ENCODE data around the gene MACC1. TPM values are rescaled to one million over a fixed set of nuclear protein-coding genes. Genes with fewer than 3 reads are reported as not detected.

Gene MACC1
- total and polyA plus RNA-seq, 10 of the 15 experiments (the other 5 are each of a cell fraction or from before 2014, with no cell fraction given): 6.0 to 61.1 (median 12.7) TPM

DNA sequence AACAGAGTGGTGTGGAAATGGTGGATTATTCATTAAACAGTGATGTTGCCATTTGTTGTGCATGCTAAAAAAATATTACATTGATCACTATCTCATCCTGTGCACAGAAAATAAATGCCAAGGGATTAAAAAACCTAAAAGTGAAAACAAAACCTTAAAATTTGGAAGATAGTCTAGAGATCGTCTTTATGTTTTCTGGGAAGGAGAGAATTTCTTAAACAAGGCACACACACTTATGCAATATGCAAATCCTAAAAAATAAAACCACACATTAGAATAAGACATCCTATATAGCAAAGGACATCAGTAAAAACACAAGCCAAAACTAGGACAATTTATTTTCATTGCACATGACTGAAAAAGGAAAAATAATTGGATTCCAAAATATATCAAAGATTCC lies 54.5 kb downstream of the MACC1 start:
- DNase-seq (ENCODE audit: low read depth, low spot score) (no peak), FAIRE-seq (no peak), ATAC-seq (no peak)
- ChIA-PET POLR2A (no interaction called here), RAD21 (ENCODE audit: unreplicated experiment) (no interaction called here), CTCF (no interaction called here), SMC1A (ENCODE audit: uncharacterized antibody, unreplicated experiment) (no interaction called here)
- Histone ChIP-seq H3K4me3 (no peak overlapping the region), H3K27ac (ENCODE audit: control insufficient read depth, insufficient read depth) (no peak overlapping the region), H3K4me1 (ENCODE audit: control insufficient read depth, insufficient read depth, low read length) (no peaks in the 10 kb centered on the region), H3K9ac (ENCODE audit: control insufficient read depth, insufficient read depth, low read length) (no peak overlapping the region), H2AFZ (ENCODE audit: control insufficient read depth, low read depth, low read length) (no peak overlapping the region), H3K4me2 (ENCODE audit: control insufficient read depth, insufficient read depth) (no peak overlapping the region), H3K27me3 (replicated peaks in 1 of 2; ENCODE audit: control insufficient read depth in 2 of 2, insufficient read depth in 2 of 2, low read length in 1 of 2) (no peaks in the 10 kb centered on the region), H3K9me3 (replicated peaks; ENCODE audit: control insufficient read depth, insufficient read depth, low read length) (no peaks in the 10 kb centered on the region), H4K20me1 (ENCODE audit: control insufficient read depth, insufficient read depth) (no peaks in the 10 kb centered on the region), H3K79me2 (ENCODE audit: control insufficient read depth, insufficient read depth, low read length) (no peaks in the 10 kb centered on the region), H3K36me3 (ENCODE audit: control insufficient read depth in 2 of 2, insufficient read depth in 2 of 2, low read length in 1 of 2) (peaks cover 3 to 6% of the 10 kb centered on the region in 2 experiments; a peak in 2 of 4 replicates)
- intact Hi-C loops (cut with micrococcal nuclease; ENCODE audit: unreplicated experiment) (no loop called here), in situ Hi-C loops (cut with MboI) (loop anchor here (25.0 kb wide), 1 partner anchor 425 kb away; no protein-coding TSS in a partner anchor)
- 100% methylated on average over 1 of the region's 1 CpG for WGBS (ENCODE audit: insufficient coverage, insufficient replicate concordance, low lambda C conversion rate, missing lambda C conversion rate)
- BruUV-seq (replicated peaks): no TSS peak
- TF ChIP-seq EP300 (IDR thresholded peaks at IDR 0.05; ENCODE audit: borderline replicate concordance in 1 of 2, control insufficient read depth in 1 of 2, low read depth in 2 of 2, low read length in 2 of 2) (no peak), ZBED1 (IDR thresholded peaks at IDR 0.05; ENCODE audit: borderline replicate concordance) (no peak), YY1 (IDR thresholded peaks at IDR 0.05; ENCODE audit: low read depth, low read length) (no peak), RB1 (IDR thresholded peaks at IDR 0.05; ENCODE audit: borderline replicate concordance) (no peak), ETV6 (conservative IDR thresholded peaks at IDR 0.05 in 1 of 2, IDR thresholded peaks at IDR 0.05 in 1 of 2; ENCODE audit: borderline replicate concordance in 1 of 2, low read depth in 1 of 2) (no peak), PAX5 (IDR thresholded peaks at IDR 0.05; ENCODE audit: borderline replicate concordance, low read depth, low read length) (no peak), POLR2AphosphoS5 (IDR thresholded peaks at IDR 0.05; ENCODE audit: low read length) (no peak), BCL11A (IDR thresholded peaks at IDR 0.05; ENCODE audit: low read depth, low read length) (no peak), BHLHE40 (IDR thresholded peaks at IDR 0.05; ENCODE audit: borderline replicate concordance in 1 of 2, low read depth in 2 of 2, low read length in 1 of 2) (no peak), TARDBP (IDR thresholded peaks at IDR 0.05; ENCODE audit: borderline replicate concordance) (no peak), DPF2 (IDR thresholded peaks at IDR 0.05) (no peak), ZNF207 (IDR thresholded peaks at IDR 0.05; ENCODE audit: borderline replicate concordance) (no peak)
- TF ChIP-seq, protein P1, sequence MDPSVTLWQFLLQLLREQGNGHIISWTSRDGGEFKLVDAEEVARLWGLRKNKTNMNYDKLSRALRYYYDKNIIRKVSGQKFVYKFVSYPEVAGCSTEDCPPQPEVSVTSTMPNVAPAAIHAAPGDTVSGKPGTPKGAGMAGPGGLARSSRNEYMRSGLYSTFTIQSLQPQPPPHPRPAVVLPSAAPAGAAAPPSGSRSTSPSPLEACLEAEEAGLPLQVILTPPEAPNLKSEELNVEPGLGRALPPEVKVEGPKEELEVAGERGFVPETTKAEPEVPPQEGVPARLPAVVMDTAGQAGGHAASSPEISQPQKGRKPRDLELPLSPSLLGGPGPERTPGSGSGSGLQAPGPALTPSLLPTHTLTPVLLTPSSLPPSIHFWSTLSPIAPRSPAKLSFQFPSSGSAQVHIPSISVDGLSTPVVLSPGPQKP (IDR thresholded peaks at IDR 0.05; ENCODE audit: low read depth, low read length): no peak
- TF ChIP-seq, protein P2, sequence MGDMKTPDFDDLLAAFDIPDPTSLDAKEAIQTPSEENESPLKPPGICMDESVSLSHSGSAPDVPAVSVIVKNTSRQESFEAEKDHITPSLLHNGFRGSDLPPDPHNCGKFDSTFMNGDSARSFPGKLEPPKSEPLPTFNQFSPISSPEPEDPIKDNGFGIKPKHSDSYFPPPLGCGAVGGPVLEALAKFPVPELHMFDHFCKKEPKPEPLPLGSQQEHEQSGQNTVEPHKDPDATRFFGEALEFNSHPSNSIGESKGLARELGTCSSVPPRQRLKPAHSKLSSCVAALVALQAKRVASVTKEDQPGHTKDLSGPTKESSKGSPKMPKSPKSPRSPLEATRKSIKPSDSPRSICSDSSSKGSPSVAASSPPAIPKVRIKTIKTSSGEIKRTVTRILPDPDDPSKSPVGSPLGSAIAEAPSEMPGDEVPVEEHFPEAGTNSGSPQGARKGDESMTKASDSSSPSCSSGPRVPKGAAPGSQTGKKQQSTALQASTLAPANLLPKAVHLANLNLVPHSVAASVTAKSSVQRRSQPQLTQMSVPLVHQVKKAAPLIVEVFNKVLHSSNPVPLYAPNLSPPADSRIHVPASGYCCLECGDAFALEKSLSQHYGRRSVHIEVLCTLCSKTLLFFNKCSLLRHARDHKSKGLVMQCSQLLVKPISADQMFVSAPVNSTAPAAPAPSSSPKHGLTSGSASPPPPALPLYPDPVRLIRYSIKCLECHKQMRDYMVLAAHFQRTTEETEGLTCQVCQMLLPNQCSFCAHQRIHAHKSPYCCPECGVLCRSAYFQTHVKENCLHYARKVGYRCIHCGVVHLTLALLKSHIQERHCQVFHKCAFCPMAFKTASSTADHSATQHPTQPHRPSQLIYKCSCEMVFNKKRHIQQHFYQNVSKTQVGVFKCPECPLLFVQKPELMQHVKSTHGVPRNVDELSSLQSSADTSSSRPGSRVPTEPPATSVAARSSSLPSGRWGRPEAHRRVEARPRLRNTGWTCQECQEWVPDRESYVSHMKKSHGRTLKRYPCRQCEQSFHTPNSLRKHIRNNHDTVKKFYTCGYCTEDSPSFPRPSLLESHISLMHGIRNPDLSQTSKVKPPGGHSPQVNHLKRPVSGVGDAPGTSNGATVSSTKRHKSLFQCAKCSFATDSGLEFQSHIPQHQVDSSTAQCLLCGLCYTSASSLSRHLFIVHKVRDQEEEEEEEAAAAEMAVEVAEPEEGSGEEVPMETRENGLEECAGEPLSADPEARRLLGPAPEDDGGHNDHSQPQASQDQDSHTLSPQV (IDR thresholded peaks at IDR 0.05): no peak
- TF ChIP-seq, protein P3, sequence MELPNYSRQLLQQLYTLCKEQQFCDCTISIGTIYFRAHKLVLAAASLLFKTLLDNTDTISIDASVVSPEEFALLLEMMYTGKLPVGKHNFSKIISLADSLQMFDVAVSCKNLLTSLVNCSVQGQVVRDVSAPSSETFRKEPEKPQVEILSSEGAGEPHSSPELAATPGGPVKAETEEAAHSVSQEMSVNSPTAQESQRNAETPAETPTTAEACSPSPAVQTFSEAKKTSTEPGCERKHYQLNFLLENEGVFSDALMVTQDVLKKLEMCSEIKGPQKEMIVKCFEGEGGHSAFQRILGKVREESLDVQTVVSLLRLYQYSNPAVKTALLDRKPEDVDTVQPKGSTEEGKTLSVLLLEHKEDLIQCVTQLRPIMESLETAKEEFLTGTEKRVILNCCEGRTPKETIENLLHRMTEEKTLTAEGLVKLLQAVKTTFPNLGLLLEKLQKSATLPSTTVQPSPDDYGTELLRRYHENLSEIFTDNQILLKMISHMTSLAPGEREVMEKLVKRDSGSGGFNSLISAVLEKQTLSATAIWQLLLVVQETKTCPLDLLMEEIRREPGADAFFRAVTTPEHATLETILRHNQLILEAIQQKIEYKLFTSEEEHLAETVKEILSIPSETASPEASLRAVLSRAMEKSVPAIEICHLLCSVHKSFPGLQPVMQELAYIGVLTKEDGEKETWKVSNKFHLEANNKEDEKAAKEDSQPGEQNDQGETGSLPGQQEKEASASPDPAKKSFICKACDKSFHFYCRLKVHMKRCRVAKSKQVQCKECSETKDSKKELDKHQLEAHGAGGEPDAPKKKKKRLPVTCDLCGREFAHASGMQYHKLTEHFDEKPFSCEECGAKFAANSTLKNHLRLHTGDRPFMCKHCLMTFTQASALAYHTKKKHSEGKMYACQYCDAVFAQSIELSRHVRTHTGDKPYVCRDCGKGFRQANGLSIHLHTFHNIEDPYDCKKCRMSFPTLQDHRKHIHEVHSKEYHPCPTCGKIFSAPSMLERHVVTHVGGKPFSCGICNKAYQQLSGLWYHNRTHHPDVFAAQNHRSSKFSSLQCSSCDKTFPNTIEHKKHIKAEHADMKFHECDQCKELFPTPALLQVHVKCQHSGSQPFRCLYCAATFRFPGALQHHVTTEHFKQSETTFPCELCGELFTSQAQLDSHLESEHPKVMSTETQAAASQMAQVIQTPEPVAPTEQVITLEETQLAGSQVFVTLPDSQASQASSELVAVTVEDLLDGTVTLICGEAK (IDR thresholded peaks at IDR 0.05; ENCODE audit: borderline replicate concordance): no peak

Data from GM12878 (cell line).